HG03571 (cell line): ENCODE measurements around the gene PDE2A.

Source experiments
- ATAC-seq: cut with Tn5 transposase; IDR thresholded peaks from one replicate; pipeline ENCODE4 v1.9.1; 2021; ENCODE audit not compliant: unreplicated experiment

PDE2A gene

GRCh38 chr11:72704783-72705265 lies 30.6 kb upstream of the PDE2A start:
- ATAC-seq, result no peak

DNA sequence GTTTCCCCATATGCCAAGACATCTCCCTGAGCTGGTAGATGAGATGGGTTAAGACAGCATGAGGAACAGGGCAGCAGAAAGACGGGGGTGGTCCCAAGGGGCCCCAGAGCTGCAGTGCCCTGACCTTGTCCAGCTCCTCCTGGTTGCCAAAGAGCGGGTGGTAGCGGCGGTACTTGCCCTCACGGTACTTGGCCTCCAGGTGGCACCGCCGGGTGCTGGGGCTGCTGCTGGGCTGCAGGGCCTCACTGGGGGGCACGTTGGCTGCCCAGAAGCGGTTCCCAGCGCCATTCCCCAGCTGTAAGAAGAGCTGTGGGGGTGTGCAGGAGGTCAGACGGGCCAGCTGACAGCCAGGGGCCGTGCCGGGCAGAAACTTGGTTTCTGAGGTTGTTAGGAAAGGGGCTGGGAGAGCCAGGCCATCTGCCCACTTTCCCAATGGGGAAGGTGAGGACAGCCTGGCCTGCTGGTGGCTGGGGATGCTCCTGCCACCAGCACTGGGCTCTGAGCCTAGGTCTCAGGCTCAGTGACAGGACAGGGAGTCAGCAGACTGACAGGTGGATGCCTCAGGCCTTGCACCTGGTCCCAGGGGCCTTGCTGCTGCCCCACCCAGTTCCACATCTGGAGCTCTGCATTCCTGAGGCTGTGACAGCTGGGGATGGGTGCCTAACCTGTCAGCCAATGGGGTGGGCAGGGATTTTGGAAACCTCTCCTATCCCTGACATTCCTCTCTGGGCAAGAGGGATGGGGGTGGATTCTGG lies 30.0 kb upstream of the PDE2A start:
- no peak for ATAC-seq

DNA sequence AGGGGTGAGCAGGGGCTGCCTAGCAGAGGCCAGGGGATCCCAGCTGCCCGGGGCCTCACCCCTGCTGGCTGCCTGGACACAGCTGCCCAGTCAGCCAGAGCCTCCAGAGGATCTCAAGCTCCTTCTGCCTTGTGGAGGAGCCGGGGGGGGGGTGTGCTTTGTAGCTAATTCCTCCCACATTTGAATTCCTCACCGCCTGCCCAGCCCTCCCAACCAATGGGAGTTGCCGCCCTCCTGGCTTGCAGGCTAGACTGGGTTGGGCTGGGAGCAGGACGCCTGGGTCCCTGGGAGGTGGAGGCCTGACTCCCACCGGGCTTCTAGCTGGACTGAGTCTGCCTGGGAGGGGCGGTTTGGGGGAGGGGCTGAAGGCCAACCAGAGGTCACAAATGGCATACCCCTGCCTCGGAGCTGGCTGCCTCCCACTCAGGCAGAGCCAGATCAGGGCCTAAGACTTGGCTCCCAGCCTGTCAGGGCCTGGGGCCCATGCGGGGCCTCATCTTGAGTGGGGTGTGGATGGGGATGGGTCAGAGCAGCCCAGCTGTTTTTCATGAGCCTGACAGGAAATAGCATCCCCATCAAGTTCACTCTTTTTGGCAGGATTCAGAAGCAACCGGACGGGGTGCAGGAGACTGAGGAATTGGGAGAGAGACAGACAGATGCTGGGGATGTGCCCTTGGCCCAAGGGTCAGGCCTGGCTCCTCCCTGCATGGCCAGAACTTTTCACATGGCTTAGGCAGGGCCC lies 29.2 kb upstream of the PDE2A start:
- ATAC-seq, result no peak

DNA sequence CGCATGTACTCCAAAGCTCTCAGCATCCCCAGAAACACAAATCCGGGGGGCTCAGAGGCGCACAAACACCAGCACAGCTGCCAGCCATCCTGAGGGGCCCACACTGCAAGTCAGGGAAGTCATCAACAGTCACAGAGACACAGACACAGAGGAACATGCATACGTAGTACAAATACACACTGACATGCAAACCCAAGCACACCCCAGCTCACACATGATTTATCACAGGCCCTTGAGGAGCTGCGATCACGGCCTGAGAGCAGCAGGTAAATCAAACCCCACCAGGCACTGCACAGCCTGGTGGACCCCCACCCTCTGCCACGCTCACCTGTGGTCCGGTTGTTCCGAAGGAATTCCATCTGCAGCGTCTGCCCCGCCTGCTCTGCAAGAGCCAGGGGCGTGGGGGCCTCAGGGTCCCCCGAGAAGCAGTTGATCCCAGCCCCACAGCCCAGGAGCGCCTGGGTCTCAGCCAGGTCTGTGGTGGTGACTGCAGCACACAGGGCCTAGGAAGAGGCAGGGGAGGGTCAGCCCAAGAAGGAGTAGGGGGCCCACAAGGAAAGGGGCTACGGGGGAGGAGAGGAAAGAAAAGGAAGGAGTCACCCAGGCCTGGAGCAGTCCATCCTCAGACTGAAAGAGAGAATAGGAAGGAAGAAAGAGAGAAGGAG lies 28.5 kb upstream of the PDE2A start:
- no peak for ATAC-seq

DNA sequence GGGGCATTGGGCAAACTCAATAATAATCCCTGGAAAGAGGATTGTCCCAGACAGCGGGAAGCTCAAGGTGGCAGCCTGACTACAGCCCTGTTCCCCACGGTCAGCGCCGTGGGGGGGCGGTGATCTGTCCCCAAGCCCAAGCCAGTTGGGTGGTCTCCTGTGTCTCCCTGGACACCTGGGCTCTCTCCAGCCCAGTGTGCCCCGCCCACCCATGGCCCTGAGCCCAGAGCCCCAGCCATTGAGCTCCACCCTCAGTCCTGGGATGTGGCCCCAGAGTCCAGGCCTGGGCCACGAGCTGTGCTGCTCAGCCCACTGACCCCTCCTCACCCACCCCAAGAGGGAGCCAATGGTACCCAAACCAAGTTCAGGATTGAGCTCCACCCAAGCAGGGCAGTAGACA lies 27.9 kb upstream of the PDE2A start:
- no peak for ATAC-seq

GRCh38 chr11:72701466-72701865 lies 27.2 kb upstream of the PDE2A start:
- no peak for ATAC-seq

GRCh38 chr11:72700146-72700545 lies 25.9 kb upstream of the PDE2A start:
- ATAC-seq, result no peak

DNA sequence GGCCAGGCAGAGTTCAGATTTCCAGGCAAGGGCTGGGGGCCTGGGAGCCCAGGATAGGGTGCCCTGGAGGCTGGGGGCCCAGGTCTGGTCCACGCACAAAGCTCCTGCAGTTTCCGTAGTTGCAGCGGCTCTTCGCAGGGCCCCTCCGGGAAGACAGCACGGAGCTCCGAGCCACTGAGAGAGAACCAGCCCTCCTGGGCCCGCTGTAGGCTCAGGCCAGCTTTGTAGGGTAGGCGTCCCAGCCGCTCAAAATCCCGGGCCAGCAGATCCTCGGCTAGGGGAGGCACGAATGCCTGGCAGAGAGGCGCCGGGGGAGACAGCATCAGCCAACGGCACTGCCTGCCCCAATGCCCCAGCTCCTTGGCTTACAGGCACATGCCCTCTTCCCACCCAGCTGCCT lies 23.6 kb upstream of the PDE2A start:
- no peak for ATAC-seq

DNA sequence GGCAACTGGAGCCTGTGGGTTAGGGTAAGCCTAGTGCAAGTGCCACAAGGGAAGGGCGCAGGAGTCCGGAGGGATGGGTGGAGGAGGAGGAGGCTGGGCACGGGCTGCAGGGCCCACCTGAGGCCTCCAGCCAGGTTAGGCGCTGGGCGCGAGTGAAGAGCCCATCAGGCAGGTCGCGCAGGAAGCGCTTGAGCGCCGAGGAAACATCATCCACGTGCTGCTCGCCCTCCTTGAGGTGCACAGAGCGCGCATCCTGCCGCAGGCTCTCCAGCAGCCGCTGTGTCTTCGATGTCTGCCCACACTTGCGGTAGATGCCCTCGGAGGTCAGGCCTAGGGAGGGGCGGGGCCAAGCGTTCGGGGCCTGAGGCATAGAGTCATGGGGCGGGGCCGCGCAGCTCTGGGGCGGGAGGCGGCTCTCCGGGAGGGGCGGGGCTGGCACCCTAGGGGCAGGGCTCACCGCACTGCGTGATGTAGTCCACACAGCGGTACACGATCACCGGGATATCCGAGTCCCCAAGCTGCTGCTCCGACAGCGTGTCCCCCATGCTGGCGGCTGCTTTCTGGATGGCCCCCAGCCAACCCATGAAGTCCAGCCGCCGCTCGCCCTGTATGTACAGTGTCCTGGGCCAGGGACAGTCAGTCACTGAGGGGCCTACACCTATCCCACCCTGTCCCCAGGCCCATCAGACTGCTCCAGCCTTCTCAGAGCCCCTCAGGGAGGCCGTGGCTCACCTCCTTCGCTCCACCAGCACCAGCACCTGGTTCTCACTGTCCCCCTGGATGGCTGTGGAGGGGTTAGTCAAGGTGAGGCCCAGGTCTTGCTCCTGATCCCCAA lies 22.9 kb upstream of the PDE2A start:
- ATAC-seq, result no peak

DNA sequence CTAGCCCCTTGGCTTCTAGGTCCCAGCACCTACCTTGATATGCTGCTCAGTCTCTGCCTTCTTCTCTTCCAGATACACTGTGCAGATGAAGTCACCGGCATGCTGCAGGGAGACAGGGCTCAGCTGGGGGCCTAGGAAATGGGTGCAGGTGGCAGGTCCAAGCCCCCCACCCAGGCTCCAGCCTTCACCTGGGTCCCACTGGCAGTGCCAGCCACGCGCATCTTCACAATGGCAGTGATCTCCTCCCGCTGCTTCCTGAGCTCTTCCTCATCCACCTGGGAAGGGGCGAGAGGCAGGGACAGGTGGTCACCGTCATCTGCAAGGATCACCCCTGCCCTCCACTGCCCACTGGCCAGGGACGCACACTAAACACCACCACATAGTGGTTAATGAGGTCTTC lies 21.1 kb upstream of the PDE2A start:
- no peak for ATAC-seq

GRCh38 chr11:72693271-72693968 lies 19.2 kb upstream of the PDE2A start:
- no peak for ATAC-seq

GRCh38 chr11:72692498-72693237 lies 18.4 kb upstream of the PDE2A start:
- no peak for ATAC-seq

- no peak for ATAC-seq
Measured at GRCh38 chr11:72690166-72690565, 15.9 kb upstream of the PDE2A start.

DNA sequence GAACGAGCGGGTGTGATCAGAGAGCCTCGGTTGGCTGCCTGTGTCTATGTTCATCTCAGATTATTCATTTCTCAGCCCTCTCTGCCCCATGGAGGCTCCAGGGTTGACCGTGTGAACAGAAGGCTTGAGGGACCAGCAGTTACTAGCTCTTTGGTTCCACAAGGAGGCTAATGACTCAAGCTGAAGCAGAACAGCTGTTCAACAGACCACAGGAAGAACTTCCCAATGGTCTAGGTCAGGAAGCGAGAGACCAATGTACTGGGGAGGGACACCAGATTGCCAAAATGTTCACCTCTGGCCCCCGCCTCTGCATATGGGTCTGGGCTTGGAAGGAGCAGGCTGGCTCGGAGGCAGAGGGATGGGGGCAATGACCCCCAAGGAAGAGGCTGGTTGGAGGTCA lies 14.7 kb upstream of the PDE2A start:
- no peak for ATAC-seq

DNA sequence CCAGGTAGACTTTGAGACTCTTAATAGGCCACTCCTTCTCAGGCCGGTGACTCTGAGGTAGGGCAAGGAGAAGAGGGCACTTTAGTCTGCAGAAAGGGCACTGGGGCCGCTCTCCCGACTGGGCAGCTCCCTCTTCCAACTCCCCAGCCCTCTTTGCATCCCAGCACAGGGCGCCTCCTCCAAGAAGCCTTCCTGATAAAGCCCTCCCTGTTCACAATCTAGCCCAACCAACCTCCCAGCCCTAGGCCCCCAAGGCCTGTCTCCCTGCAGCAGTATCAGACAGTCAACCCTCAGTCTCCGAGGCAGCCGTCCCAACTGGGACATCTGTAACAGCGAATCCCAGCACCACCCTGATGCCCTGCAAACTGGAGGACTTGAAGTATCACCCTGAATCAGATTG lies 14.3 kb upstream of the PDE2A start:
- no peak for ATAC-seq

- no peak for ATAC-seq
Measured at GRCh38 chr11:72687326-72687725, 13.1 kb upstream of the PDE2A start.

- no peak for ATAC-seq
Measured at GRCh38 chr11:72686639-72687220, 12.5 kb upstream of the PDE2A start.

DNA sequence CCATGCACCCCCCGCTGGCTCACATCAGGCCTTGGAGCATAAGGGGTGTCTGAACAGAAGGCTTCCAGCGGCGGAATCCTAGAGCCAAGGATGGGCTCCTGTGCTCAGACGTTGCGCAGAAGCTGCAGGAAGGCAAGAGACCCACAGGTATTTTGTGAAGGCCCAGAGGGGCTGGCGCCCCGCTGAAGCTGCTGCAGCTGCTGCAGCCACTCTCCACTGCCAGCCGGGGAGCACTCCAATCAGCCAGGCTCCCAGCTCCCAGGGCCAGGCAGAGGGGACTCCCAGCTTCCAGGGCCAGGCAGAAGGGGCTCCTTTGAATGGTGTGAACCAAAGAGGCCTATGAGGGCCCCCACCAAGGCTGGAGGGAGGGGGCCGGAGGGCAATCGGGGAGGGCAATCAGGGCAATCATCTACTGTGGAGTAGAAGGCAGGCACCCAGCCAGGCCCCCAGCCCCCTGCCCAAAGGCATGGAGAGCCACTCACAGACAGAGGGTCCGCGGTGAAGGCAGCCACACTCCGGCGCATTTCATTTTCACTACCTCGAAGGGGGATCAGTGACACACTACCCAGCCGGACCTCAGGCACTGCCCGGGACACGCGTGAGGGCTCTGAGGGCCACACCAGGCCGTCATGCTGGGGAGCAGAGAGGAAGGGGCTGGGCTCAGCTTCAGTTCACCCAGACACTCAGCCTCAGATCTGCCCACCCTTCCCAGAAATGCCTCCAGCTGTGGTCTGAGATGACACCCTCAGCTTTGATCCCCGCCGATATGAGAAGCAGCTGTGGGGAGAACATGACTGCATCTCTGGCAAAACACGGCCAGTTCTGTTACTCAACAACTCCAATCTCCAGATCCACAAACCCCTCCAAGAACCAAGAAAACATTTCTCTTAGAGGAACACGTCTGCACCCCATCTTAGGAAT lies 11.6 kb upstream of the PDE2A start:
- ATAC-seq, result no peak
